Ecto neural progenitor cell (in vitro differentiated cells): ENCODE measurements around the gene CYBRD1.
A peak's percentile ranks its signal among the peaks of the same experiment; 100 is the strongest.
"Not testable (repeated sequence)": the region's sequence is repeated elsewhere in the genome, so short reads cannot be mapped to it uniquely, and the experiment has no call there.

Source experiments
- DNase-seq: peaks from one replicate; pipeline ENCODE4 v3.0.0-alpha.2; 2018; ENCODE audit warnings: low spot score

CYBRD1 gene

GRCh38 chr2:171522052-171522787, at the start of gene CYBRD1:
CYBRD1 (plus strand) TSS chr2:171522474; CDS start chr2:171522546, 72 bp downstream.
- DNase-seq: peak; percentile 67

- no peak for DNase-seq
Observed at GRCh38 chr2:171475979-171476378, 46.3 kb upstream of the CYBRD1 start.

- no peak for DNase-seq
Observed at GRCh38 chr2:171478345-171478744, 43.9 kb upstream of the CYBRD1 start.

GRCh38 chr2:171479154-171479814, 43.0 kb upstream of the CYBRD1 start:
- DNase-seq: no peak

- no peak for DNase-seq
Observed at GRCh38 chr2:171480908-171481307, 41.4 kb upstream of the CYBRD1 start.

GRCh38 chr2:171482308-171482707, 40.0 kb upstream of the CYBRD1 start:
- DNase-seq: no peak

GRCh38 chr2:171482877-171483276, 39.4 kb upstream of the CYBRD1 start:
- DNase-seq: no peak

- no peak for DNase-seq
Observed at GRCh38 chr2:171483793-171484192, 38.5 kb upstream of the CYBRD1 start.

- no peak for DNase-seq
Observed at GRCh38 chr2:171485116-171485515, 37.2 kb upstream of the CYBRD1 start.

- DNase-seq: no peak
Observed at GRCh38 chr2:171487201-171487600, 35.1 kb upstream of the CYBRD1 start.

- no peak for DNase-seq
Observed at GRCh38 chr2:171487803-171488259, 34.4 kb upstream of the CYBRD1 start.

- DNase-seq: no peak
Observed at GRCh38 chr2:171490577-171490976, 31.7 kb upstream of the CYBRD1 start.

- DNase-seq: no peak
Observed at GRCh38 chr2:171491292-171491691, 31.0 kb upstream of the CYBRD1 start.

GRCh38 chr2:171492664-171493063, 29.6 kb upstream of the CYBRD1 start:
- no peak for DNase-seq

- DNase-seq: not testable (repeated sequence)
Observed at GRCh38 chr2:171497664-171498063, 24.6 kb upstream of the CYBRD1 start.

- DNase-seq: no peak
Observed at GRCh38 chr2:171505374-171505773, 16.9 kb upstream of the CYBRD1 start.

GRCh38 chr2:171509945-171510731, 12.1 kb upstream of the CYBRD1 start:
- no peak for DNase-seq

- DNase-seq: no peak
Observed at GRCh38 chr2:171512014-171512413, 10.3 kb upstream of the CYBRD1 start.

GRCh38 chr2:171512683-171513195, 9.5 kb upstream of the CYBRD1 start:
- no peak for DNase-seq

- no peak for DNase-seq
Observed at GRCh38 chr2:171513719-171514160, 8.5 kb upstream of the CYBRD1 start.

- DNase-seq: no peak
Observed at GRCh38 chr2:171514908-171515582, 7.2 kb upstream of the CYBRD1 start.
